Panc1 (cell line): ENCODE data around the gene FRMPD4. TPM values are rescaled to one million over a fixed set of nuclear protein-coding genes. Genes with fewer than 3 reads are reported as not detected.

Source experiments
- ATAC-seq: fragments of 200-7000 bp; cut with Tn5 transposase; 2 replicates; pipeline ENCODE4 v1.9.1; 2020; ENCODE audit warnings: mild to moderate bottlenecking, moderate library complexity
- BruUV-seq: library from RNA; stranded (reverse); fragments of 400-500 nt; replicated peaks from 2 replicates; lab custom pipeline; 2021; lab: Mats Ljungman, UMichigan
- CTCF ChIA-PET: fragments of 300-600 bp; sonication (Branson Sonifier 250); formaldehyde crosslinking; loops from one replicate; lab custom pipeline; 2022; ENCODE audit warnings: antibody characterized with exemption; lab: Charles Lee
- POLR2A ChIA-PET: fragments of 300-600 bp; sonication (Branson Sonifier 250); formaldehyde crosslinking; loops from one replicate; lab custom pipeline; 2022; ENCODE audit warnings: antibody characterized with exemption; lab: Charles Lee
- DNase-seq: peaks from one replicate; pipeline ENCODE4 v3.0.0-alpha.2; 2010; ENCODE audit warnings: low read depth, low spot score
- H3K27ac ChIP-seq: 2 replicates; pipeline ENCODE4 v1.5.1; 2011; ENCODE audit warnings: mild to moderate bottlenecking, low read length, inconsistent platforms
- H3K27me3 ChIP-seq: fragments of 200-500 bp; sonication (Bioruptor generic); 2 replicates; pipeline ENCODE4 v1.6.0; 2014; ENCODE audit warnings: low read length, inconsistent platforms; ENCODE audit not compliant: control insufficient read depth, insufficient read depth
- H3K36me3 ChIP-seq: fragments of 200-500 bp; sonication (Bioruptor generic); 2 replicates; pipeline ENCODE4 v1.5.1; 2014; ENCODE audit warnings: inconsistent platforms, mild to moderate bottlenecking, low read length, moderate library complexity; ENCODE audit not compliant: control insufficient read depth, insufficient read depth
- H3K4me1 ChIP-seq: 2 replicates; pipeline ENCODE4 v1.5.1; 2011; ENCODE audit warnings: inconsistent platforms, mild to moderate bottlenecking, low read length, moderate library complexity; ENCODE audit not compliant: control insufficient read depth, insufficient read depth
- H3K4me3 ChIP-seq, 2 experiments: 2 replicates each; pipeline ENCODE4 v1.5.1; 2011 to 2012; ENCODE audit warnings: low read depth in 2 of 2, low read length in 2 of 2, mild to moderate bottlenecking in 2 of 2, inconsistent platforms in 1 of 2, moderate library complexity in 1 of 2
- H3K9me3 ChIP-seq: fragments of 200-500 bp; sonication (Bioruptor generic); 2 replicates; pipeline ENCODE4 v1.5.1; 2014; ENCODE audit warnings: low read depth, mild to moderate bottlenecking, inconsistent platforms, low read length, moderate library complexity; ENCODE audit not compliant: control insufficient read depth, insufficient read depth
- POLR2AphosphoS5 ChIP-seq: IDR thresholded peaks from 2 replicates; pipeline ENCODE4 v1.6.1; 2012; ENCODE audit warnings: mild to moderate bottlenecking, low read depth, low read length, moderate library complexity
- REST ChIP-seq, 2 experiments: IDR thresholded peaks; 2 replicates each; pipeline ENCODE4 v1.6.1; 2011 to 2012; ENCODE audit warnings: low read depth in 2 of 2, control low read depth in 1 of 2, low read length in 1 of 2, mild to moderate bottlenecking in 1 of 2, moderate library complexity in 1 of 2; ENCODE audit not compliant: insufficient read depth in 1 of 2
- SIN3A ChIP-seq: IDR thresholded peaks from 2 replicates; pipeline ENCODE4 v1.6.1; 2012; ENCODE audit warnings: low read depth, mild to moderate bottlenecking, low read length, moderate library complexity, borderline replicate concordance; ENCODE audit not compliant: insufficient read depth
- TCF7L2 ChIP-seq: IDR thresholded peaks from 2 replicates; pipeline ENCODE4 v1.6.1; 2011; ENCODE audit warnings: mild to moderate bottlenecking, low read depth, low read length, inconsistent platforms
- in situ Hi-C: cut with HindIII; loops from 2 replicates; pipeline ENCODE4 v1.10.0; 2016; ENCODE audit warnings: low sequenced_read_pairs, low pct_unique_long_range_greater_than_20kb
- intact Hi-C: fragments of 100-400 bp; cut with micrococcal nuclease; formaldehyde crosslinking; loops from one replicate; pipeline ENCODE4 v1.10.0; 2022; ENCODE audit not compliant: unreplicated experiment
- total RNA-seq: library from RNA; stranded (reverse); gene quantifications from one replicate; pipeline ENCODE4 v1.2.1, GENCODE V29; 2021; ENCODE audit not compliant: unreplicated experiment
- TF ChIP-seq, protein P1 (sequence below): fragments of 450-650 bp; IDR thresholded peaks from 2 replicates; pipeline ENCODE4 v1.5.1; 2017; ENCODE audit warnings: mild to moderate bottlenecking

FRMPD4 gene
- total RNA-seq, 1 experiment from 2014 or later: not detected

DNA sequence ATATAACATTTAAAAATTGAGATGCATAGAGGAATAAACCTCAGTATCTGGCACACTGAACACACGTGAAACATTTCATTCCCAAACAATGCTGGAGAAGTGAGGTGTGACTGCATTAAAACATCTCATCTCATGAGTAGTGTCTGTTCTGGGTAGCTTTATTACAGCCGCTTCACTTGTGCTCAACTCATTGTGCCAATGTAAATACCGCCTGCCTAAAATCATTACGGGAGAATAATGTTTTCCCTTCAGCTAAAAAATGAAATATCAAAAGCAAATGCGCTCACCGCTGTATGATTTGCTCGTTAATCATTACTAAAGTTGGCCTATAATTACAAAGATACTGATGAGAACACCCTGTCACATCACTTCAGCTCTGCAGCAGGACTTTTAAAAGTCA is 542.8 kb downstream of the FRMPD4 start:
- H3K27me3 ChIP-seq: no peaks in the 10 kb centered on the region
- no peak overlapping the region for H3K27ac ChIP-seq
- no peak for TF ChIP-seq POLR2AphosphoS5
- no peak for TF ChIP-seq TCF7L2
- no peak for TF ChIP-seq REST (IDR thresholded peaks at IDR 0.05; ENCODE audit: insufficient read depth in 1 of 2, low read depth in 2 of 2, low read length in 1 of 2)
- TF ChIP-seq, protein P1, sequence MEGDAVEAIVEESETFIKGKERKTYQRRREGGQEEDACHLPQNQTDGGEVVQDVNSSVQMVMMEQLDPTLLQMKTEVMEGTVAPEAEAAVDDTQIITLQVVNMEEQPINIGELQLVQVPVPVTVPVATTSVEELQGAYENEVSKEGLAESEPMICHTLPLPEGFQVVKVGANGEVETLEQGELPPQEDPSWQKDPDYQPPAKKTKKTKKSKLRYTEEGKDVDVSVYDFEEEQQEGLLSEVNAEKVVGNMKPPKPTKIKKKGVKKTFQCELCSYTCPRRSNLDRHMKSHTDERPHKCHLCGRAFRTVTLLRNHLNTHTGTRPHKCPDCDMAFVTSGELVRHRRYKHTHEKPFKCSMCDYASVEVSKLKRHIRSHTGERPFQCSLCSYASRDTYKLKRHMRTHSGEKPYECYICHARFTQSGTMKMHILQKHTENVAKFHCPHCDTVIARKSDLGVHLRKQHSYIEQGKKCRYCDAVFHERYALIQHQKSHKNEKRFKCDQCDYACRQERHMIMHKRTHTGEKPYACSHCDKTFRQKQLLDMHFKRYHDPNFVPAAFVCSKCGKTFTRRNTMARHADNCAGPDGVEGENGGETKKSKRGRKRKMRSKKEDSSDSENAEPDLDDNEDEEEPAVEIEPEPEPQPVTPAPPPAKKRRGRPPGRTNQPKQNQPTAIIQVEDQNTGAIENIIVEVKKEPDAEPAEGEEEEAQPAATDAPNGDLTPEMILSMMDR: no peak
- no peak for TF ChIP-seq SIN3A
- no TSS peak for BruUV-seq
- no peak overlapping the region for H3K4me3 ChIP-seq
- in situ Hi-C loops: no loop called here
- H3K9me3 ChIP-seq: no peaks in the 10 kb centered on the region
- ATAC-seq (no peak), DNase-seq (no peak)
- no peaks in the 10 kb centered on the region for H3K36me3 ChIP-seq
- H3K4me1 ChIP-seq: no peaks in the 10 kb centered on the region
- intact Hi-C loops: no loop called here
- ChIA-PET POLR2A (no interaction called here), CTCF (no interaction called here)

- Histone ChIP-seq H3K4me1 (no peaks in the 10 kb centered on the region), H3K36me3 (no peaks in the 10 kb centered on the region), H3K27ac (no peak overlapping the region), H3K27me3 (no peaks in the 10 kb centered on the region; the same call in 1 of the 2 replicates), H3K4me3 (no peak overlapping the region), H3K9me3 (no peaks in the 10 kb centered on the region)
- in situ Hi-C loops (no loop called here), intact Hi-C loops (no loop called here)
- TF ChIP-seq POLR2AphosphoS5: no peak
- TF ChIP-seq TCF7L2: no peak
- TF ChIP-seq, protein P1: no peak
- TF ChIP-seq SIN3A: no peak
- no peak for TF ChIP-seq REST (IDR thresholded peaks at IDR 0.05; ENCODE audit: insufficient read depth in 1 of 2, low read depth in 2 of 2, low read length in 1 of 2)
- DNase-seq: no peak
- POLR2A ChIA-PET: no interaction called here
- no peak for ATAC-seq
- BruUV-seq: no TSS peak
- CTCF ChIA-PET: no interaction called here
Observed at GRCh38 chrX:12685541-12685940, 547.3 kb downstream of the FRMPD4 start.
